DND-41 (cell line): Measurements from ENCODE around the gene IGSF23.
"Not testable (repeated sequence)": the region's sequence is repeated elsewhere in the genome, so short reads cannot be mapped to it uniquely, and the experiment has no call there.

Experiments used
- ATAC-seq: fragments of 200-7000 bp; cut with Tn5 transposase; 3 replicates; pipeline ENCODE4 v1.9.1; 2021; ENCODE audit warnings: low read depth; ENCODE audit not compliant: insufficient read depth
- DNase-seq: peaks from one replicate; pipeline ENCODE4 v3.0.0-alpha.2; 2020
- H2AFZ ChIP-seq: 2 replicates; pipeline ENCODE4 v1.6.0; 2012; ENCODE audit warnings: low read depth, low read length
- H3K27ac ChIP-seq: 2 replicates; pipeline ENCODE4 v1.5.1; 2012; ENCODE audit warnings: low read length, inconsistent platforms
- H3K27me3 ChIP-seq: fragments of 200-600 bp; sonication (generic); 2 replicates; pipeline ENCODE4 v1.6.0; 2012; ENCODE audit warnings: low read length, mild to moderate bottlenecking, inconsistent platforms; ENCODE audit not compliant: insufficient read depth, poor library complexity
- H3K36me3 ChIP-seq: 2 replicates; pipeline ENCODE4 v1.5.1; 2012; ENCODE audit warnings: low read length, inconsistent platforms; ENCODE audit not compliant: insufficient read depth
- H3K4me1 ChIP-seq: 2 replicates; pipeline ENCODE4 v1.5.1; 2012; ENCODE audit warnings: mild to moderate bottlenecking, low read length; ENCODE audit not compliant: insufficient read depth
- H3K4me2 ChIP-seq: 2 replicates; pipeline ENCODE4 v1.6.0; 2012; ENCODE audit warnings: mild to moderate bottlenecking, moderate library complexity, low read length, inconsistent platforms; ENCODE audit not compliant: insufficient read depth
- H3K4me3 ChIP-seq, 2 experiments: fragments of 200-600 bp in 1 of 2; shearing (Covaris generic) in 1 of 2; 2 replicates each; pipeline ENCODE4 v1.5.1; 2012 to 2016; ENCODE audit warnings: inconsistent platforms in 2 of 2, low read length in 2 of 2, mild to moderate bottlenecking in 2 of 2, low read depth in 1 of 2, moderate library complexity in 1 of 2
- H3K79me2 ChIP-seq: 2 replicates; pipeline ENCODE4 v1.6.0; 2012; ENCODE audit warnings: low read length, inconsistent platforms; ENCODE audit not compliant: insufficient read depth
- H3K9ac ChIP-seq: 2 replicates; pipeline ENCODE4 v1.6.0; 2012; ENCODE audit warnings: low read depth, mild to moderate bottlenecking, inconsistent platforms, low read length, moderate library complexity
- H3K9me3 ChIP-seq: 2 replicates; pipeline ENCODE4 v1.5.1; 2012; ENCODE audit warnings: low read length, moderate library complexity, mild to moderate bottlenecking, inconsistent platforms; ENCODE audit not compliant: insufficient read depth, severe bottlenecking
- H4K20me1 ChIP-seq: 2 replicates; pipeline ENCODE4 v1.6.0; 2012; ENCODE audit warnings: low read length; ENCODE audit not compliant: insufficient read depth
- EZH2 ChIP-seq: IDR thresholded peaks from 3 replicates; pipeline ENCODE4 v1.6.1; 2012; ENCODE audit warnings: borderline replicate concordance, low read depth, mild to moderate bottlenecking, moderate library complexity, low read length, inconsistent platforms; ENCODE audit not compliant: severe bottlenecking
- TF ChIP-seq, protein P1 (sequence below): IDR thresholded peaks from 2 replicates; pipeline ENCODE4 v1.5.1; 2012; ENCODE audit warnings: borderline replicate concordance, low read length, moderate library complexity, mild to moderate bottlenecking; ENCODE audit not compliant: poor library complexity, severe bottlenecking; ENCODE audit errors: extremely low read depth

IGSF23 gene

DNA sequence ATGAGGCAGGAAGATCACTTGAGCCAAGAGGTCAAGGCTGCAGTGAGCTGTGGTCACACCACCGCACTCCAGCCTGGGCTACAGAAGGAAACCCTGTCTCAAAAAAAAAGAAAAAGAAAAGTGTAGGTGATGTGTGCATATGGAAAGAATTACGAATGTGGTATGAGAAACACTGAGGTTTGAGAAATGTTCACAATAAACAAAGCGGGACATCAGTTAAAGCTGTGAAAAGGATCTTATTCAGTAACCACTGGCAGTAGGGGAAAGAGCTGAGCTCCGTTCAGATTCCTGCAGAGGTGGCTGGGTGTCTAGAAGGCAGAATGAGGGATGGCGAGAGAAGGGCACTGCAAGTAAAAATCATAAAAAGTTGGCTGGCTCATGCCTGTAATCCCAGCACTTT is 4.1 kb upstream of the IGSF23 start:
- no peak overlapping the region for H3K4me2 ChIP-seq
- ATAC-seq (no peak), DNase-seq (no peak)
- no peak overlapping the region for H2AFZ ChIP-seq
- no peaks in the 10 kb centered on the region for H3K36me3 ChIP-seq
- no peaks in the 10 kb centered on the region for H3K9me3 ChIP-seq
- no peak overlapping the region for H3K27ac ChIP-seq
- H3K4me1 ChIP-seq = no peaks in the 10 kb centered on the region
- TF ChIP-seq EZH2 = no peak
- TF ChIP-seq, protein P1, sequence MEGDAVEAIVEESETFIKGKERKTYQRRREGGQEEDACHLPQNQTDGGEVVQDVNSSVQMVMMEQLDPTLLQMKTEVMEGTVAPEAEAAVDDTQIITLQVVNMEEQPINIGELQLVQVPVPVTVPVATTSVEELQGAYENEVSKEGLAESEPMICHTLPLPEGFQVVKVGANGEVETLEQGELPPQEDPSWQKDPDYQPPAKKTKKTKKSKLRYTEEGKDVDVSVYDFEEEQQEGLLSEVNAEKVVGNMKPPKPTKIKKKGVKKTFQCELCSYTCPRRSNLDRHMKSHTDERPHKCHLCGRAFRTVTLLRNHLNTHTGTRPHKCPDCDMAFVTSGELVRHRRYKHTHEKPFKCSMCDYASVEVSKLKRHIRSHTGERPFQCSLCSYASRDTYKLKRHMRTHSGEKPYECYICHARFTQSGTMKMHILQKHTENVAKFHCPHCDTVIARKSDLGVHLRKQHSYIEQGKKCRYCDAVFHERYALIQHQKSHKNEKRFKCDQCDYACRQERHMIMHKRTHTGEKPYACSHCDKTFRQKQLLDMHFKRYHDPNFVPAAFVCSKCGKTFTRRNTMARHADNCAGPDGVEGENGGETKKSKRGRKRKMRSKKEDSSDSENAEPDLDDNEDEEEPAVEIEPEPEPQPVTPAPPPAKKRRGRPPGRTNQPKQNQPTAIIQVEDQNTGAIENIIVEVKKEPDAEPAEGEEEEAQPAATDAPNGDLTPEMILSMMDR = no peak
- H3K79me2 ChIP-seq = no peaks in the 10 kb centered on the region
- H3K27me3 ChIP-seq = peaks cover 5% of the 10 kb centered on the region
- no peaks in the 10 kb centered on the region for H4K20me1 ChIP-seq
- no peak overlapping the region for H3K9ac ChIP-seq
- no peak overlapping the region for H3K4me3 ChIP-seq

GRCh38 chr19:44610497-44610896 is 2.9 kb upstream of the IGSF23 start:
- H3K27ac ChIP-seq = not testable (repeated sequence)

GRCh38 chr19:44611812-44612295 is 1.5 kb upstream of the IGSF23 start:
- Histone ChIP-seq H3K27me3 (peaks cover 5% of the 10 kb centered on the region), H3K4me2 (no peak overlapping the region), H3K79me2 (no peaks in the 10 kb centered on the region), H3K9me3 (no peaks in the 10 kb centered on the region), H3K4me1 (no peaks in the 10 kb centered on the region), H3K9ac (no peak overlapping the region), H4K20me1 (no peaks in the 10 kb centered on the region), H3K27ac (no peak overlapping the region), H3K4me3 (no peak overlapping the region), H2AFZ (no peak overlapping the region), H3K36me3 (no peaks in the 10 kb centered on the region)
- DNase-seq = no peak
- TF ChIP-seq, protein P1 = no peak
- no peak for TF ChIP-seq EZH2
- no peak for ATAC-seq

More at GRCh38 chr19:44610497-44610896, 2.9 kb upstream of the IGSF23 start:
- not testable (repeated sequence) for H3K4me1 ChIP-seq, H3K9ac ChIP-seq, H4K20me1 ChIP-seq, H3K4me3 ChIP-seq, H3K79me2 ChIP-seq, H3K9me3 ChIP-seq, ATAC-seq, H3K27me3 ChIP-seq, H2AFZ ChIP-seq, H3K4me2 ChIP-seq, DNase-seq, H3K36me3 ChIP-seq

DNA sequence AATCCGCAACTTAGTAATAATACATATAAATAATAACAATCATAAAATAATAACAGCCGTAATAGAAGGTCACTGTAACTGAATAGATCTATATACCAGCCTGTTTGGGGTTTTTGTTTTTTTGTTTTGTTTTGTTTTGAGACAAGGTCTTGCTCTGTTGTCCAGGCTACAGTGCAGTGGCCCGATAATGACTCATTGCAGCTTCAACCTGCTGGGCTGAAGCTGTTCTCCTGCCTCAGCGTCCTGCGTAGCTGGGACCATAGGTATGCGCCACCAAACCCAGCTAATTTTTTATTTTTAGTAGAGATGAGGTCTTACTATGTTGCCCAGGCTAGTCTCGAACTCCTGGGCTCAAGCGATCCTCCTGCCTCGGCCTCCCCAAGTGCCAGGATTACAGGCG is 950 bp downstream of the IGSF23 start:
- Histone ChIP-seq H3K9me3 (no peaks in the 10 kb centered on the region), H3K4me2 (no peak overlapping the region), H3K79me2 (no peaks in the 10 kb centered on the region), H2AFZ (no peak overlapping the region), H3K4me3 (no peak overlapping the region), H3K27me3 (peaks cover 5% of the 10 kb centered on the region), H3K9ac (no peak overlapping the region), H3K27ac (no peak overlapping the region), H4K20me1 (no peaks in the 10 kb centered on the region), H3K4me1 (no peaks in the 10 kb centered on the region), H3K36me3 (no peaks in the 10 kb centered on the region)
- DNase-seq (no peak), ATAC-seq (no peak)
- no peak for TF ChIP-seq EZH2
- TF ChIP-seq, protein P1 = no peak
